Astrocyte (in vitro differentiated cells and primary cell): ENCODE results near the gene SFXN3. TPM values are rescaled to one million over a fixed set of nuclear protein-coding genes. Genes with fewer than 3 reads are reported as not detected.

Experiments
- DNase-seq: peaks from one replicate; pipeline ENCODE4 v3.0.0-alpha.2; 2010; ENCODE audit warnings: low read depth
- FAIRE-seq: peaks from 2 replicates; lab custom pipeline; 2011; peaks lifted over from hg19 to GRCh38; lab: Jason Lieb, UNC
- H2AFZ ChIP-seq: 2 replicates; pipeline ENCODE4 v1.6.0; 2012; ENCODE audit warnings: low read depth, low read length, inconsistent platforms
- H3K27ac ChIP-seq: 2 replicates; pipeline ENCODE4 v1.5.1; 2011; ENCODE audit warnings: low read depth, low read length, inconsistent platforms
- H3K27me3 ChIP-seq: 2 replicates; pipeline ENCODE4 v1.6.0; 2011; ENCODE audit warnings: low read length, inconsistent platforms; ENCODE audit not compliant: insufficient read depth
- H3K36me3 ChIP-seq: 2 replicates; pipeline ENCODE4 v1.5.1; 2011; ENCODE audit warnings: low read length, inconsistent platforms; ENCODE audit not compliant: insufficient read depth
- H3K4me1 ChIP-seq: 2 replicates; pipeline ENCODE4 v1.5.1; 2011; ENCODE audit warnings: low read length, inconsistent platforms; ENCODE audit not compliant: insufficient read depth
- H3K4me2 ChIP-seq: 2 replicates; pipeline ENCODE4 v1.6.0; 2012; ENCODE audit warnings: low read length, inconsistent platforms
- H3K4me3 ChIP-seq: 2 replicates; pipeline ENCODE4 v1.5.1; 2011; ENCODE audit warnings: low read depth, mild to moderate bottlenecking, low read length, inconsistent platforms; ENCODE audit not compliant: insufficient read depth
- H3K79me2 ChIP-seq: 2 replicates; pipeline ENCODE4 v1.6.0; 2012; ENCODE audit warnings: mild to moderate bottlenecking, low read length, inconsistent platforms; ENCODE audit not compliant: insufficient read depth
- H3K9ac ChIP-seq: 2 replicates; pipeline ENCODE4 v1.6.0; 2012; ENCODE audit warnings: mild to moderate bottlenecking, low read length, inconsistent platforms
- H3K9me3 ChIP-seq: 2 replicates; pipeline ENCODE4 v1.5.1; 2012; ENCODE audit warnings: low read depth, mild to moderate bottlenecking, low read length, inconsistent platforms; ENCODE audit not compliant: insufficient read depth
- H4K20me1 ChIP-seq: 2 replicates; pipeline ENCODE4 v1.6.0; 2012; ENCODE audit warnings: low read length, inconsistent platforms; ENCODE audit not compliant: insufficient read depth
- H3K27ac Mint-ChIP-seq: one replicate; pipeline ENCODE4 v1.8.0; 2021; ENCODE audit warnings: mild to moderate bottlenecking, mixed read lengths; ENCODE audit not compliant: unreplicated experiment
- H3K27me3 Mint-ChIP-seq: one replicate; pipeline ENCODE4 v1.8.0; 2021; ENCODE audit warnings: low read depth, mixed read lengths; ENCODE audit not compliant: unreplicated experiment
- H3K36me3 Mint-ChIP-seq: one replicate; pipeline ENCODE4 v1.8.0; 2021; ENCODE audit warnings: low read depth, mixed read lengths; ENCODE audit not compliant: unreplicated experiment
- H3K4me1 Mint-ChIP-seq: one replicate; pipeline ENCODE4 v1.8.0; 2021; ENCODE audit warnings: low read depth, mixed read lengths; ENCODE audit not compliant: unreplicated experiment
- H3K4me3 Mint-ChIP-seq: one replicate; pipeline ENCODE4 v1.8.0; 2021; ENCODE audit warnings: mild to moderate bottlenecking, moderate library complexity, mixed read lengths; ENCODE audit not compliant: unreplicated experiment
- H3K9me3 Mint-ChIP-seq: one replicate; pipeline ENCODE4 v1.8.0; 2021; ENCODE audit warnings: mild to moderate bottlenecking, mixed read lengths; ENCODE audit not compliant: unreplicated experiment
- CTCF ChIP-seq: IDR thresholded peaks from 2 replicates; pipeline ENCODE4 v1.5.1; 2011; ENCODE audit warnings: low read depth, mild to moderate bottlenecking, inconsistent platforms, low read length, moderate library complexity; ENCODE audit not compliant: insufficient read depth
- EZH2 ChIP-seq: IDR thresholded peaks from 2 replicates; pipeline ENCODE4 v1.6.1; 2012; ENCODE audit warnings: mild to moderate bottlenecking, low read length, inconsistent platforms; ENCODE audit not compliant: insufficient read depth
- total RNA-seq: library from RNA; stranded (reverse); gene quantifications from 2 replicates; pipeline ENCODE4 v1.2.1, GENCODE V29; 2021

Gene SFXN3
- total RNA-seq, 1 donor from 2014 or later = 68.3 TPM

DNA sequence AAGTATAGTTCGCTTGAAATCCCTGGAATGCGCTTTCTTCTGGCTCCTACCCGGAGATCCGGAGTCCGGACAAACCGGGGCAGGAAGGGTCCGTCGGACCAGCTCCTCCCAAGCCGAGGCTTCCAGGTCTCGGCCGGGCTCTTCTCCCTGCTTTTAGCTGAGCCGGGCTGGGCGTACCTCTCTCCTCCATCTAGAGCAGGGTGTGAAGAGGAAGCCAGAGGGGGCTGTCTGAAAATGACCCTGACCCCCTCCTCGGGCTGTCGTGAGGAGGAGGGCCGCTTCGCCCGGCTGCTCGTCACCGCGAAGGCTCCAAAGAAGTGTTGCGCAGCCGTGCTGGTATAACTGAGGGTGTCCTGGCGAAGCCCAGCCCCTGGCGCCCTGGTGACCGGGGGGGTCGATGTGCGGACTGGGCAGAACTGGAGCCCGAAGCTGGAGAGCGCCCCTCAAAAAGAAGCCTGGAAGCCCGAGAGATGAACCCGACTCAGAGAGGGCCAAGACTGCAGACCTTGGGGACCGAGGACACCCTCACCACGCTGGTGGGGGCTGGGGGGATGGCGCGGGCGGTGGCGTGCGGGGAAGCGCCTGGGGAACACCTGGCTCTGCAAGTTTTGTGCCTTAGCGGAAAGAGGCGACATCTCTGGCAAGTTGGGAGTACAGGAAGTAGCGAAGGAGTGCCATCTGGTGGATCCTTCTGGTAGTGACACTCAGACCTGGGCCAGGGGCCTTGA, 36.5 kb downstream of the SFXN3 start:
- H3K9me3 Mint-ChIP-seq = no peaks in the 10 kb centered on the region
- peaks cover 43% of the 10 kb centered on the region for H3K27me3 Mint-ChIP-seq
- peak overlapping the region; percentile 82 for H2AFZ ChIP-seq
- peak overlapping the region; percentile 77 for H3K27ac Mint-ChIP-seq
- no peaks in the 10 kb centered on the region for H3K36me3 ChIP-seq
- peak overlapping the region; percentile 52 for H3K4me3 ChIP-seq
- no peak for FAIRE-seq
- peak overlapping the region; percentile 95 for H3K4me2 ChIP-seq
- H3K27ac ChIP-seq = no peak overlapping the region
- H3K4me1 ChIP-seq = peaks cover 30% of the 10 kb centered on the region
- DNase-seq = peak; percentile 51
- peak overlapping the region; percentile 88 for H3K4me3 Mint-ChIP-seq
- H3K79me2 ChIP-seq = no peaks in the 10 kb centered on the region
- TF ChIP-seq EZH2 (no peak), CTCF (peak; percentile 90)
- peak overlapping the region; percentile 70 for H3K9ac ChIP-seq
- no peaks in the 10 kb centered on the region for H3K9me3 ChIP-seq
- H3K27me3 ChIP-seq = peaks cover 15% of the 10 kb centered on the region
- H3K36me3 Mint-ChIP-seq = peaks cover 5% of the 10 kb centered on the region
- peaks cover 7% of the 10 kb centered on the region for H3K4me1 Mint-ChIP-seq
- H4K20me1 ChIP-seq = no peaks in the 10 kb centered on the region

GRCh38 chr10:101069441-101069840, 38.4 kb downstream of the SFXN3 start:
- Mint-ChIP-seq H3K4me3 (no peak overlapping the region), H3K27ac (no peak overlapping the region), H3K4me1 (no peaks in the 10 kb centered on the region), H3K36me3 (no peaks in the 10 kb centered on the region), H3K9me3 (no peaks in the 10 kb centered on the region), H3K27me3 (peaks cover 53% of the 10 kb centered on the region)
- peaks cover 29% of the 10 kb centered on the region for H3K27me3 ChIP-seq
- no peaks in the 10 kb centered on the region for H3K79me2 ChIP-seq
- no peak overlapping the region for H3K4me2 ChIP-seq
- no peak overlapping the region for H3K9ac ChIP-seq
- no peak overlapping the region for H3K4me3 ChIP-seq
- no peaks in the 10 kb centered on the region for H4K20me1 ChIP-seq
- FAIRE-seq (no peak), DNase-seq (no peak)
- H3K36me3 ChIP-seq = no peaks in the 10 kb centered on the region
- H2AFZ ChIP-seq = no peak overlapping the region
- no peak overlapping the region for H3K27ac ChIP-seq
- no peaks in the 10 kb centered on the region for H3K9me3 ChIP-seq
- peaks cover 21% of the 10 kb centered on the region for H3K4me1 ChIP-seq
- TF ChIP-seq EZH2 (no peak), CTCF (no peak)

DNA sequence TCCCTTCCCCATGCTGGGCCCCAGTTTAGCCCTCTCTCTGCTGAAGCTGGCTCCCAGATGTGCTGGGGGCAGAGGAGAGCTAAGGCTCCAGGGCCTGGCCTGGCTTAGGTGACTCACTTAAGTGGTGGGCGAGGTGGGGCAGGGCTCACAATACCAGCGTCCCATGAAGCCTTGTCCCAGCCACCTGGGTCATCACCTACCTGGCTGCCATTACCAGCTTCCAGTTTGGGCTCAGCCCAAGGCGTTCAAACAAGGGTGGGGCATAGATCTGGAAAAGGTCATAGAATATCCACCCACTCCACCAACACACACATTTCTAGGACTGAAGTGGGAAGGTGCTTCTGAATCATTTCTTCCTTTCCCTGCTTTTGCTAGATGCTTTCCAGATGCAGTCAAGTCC, 39.1 kb downstream of the SFXN3 start:
- no peak overlapping the region for H3K27ac Mint-ChIP-seq
- H3K27me3 Mint-ChIP-seq = peaks cover 51% of the 10 kb centered on the region
- no peaks in the 10 kb centered on the region for H4K20me1 ChIP-seq

More for the DNA sequence above, 39.1 kb downstream of the SFXN3 start:
- Histone ChIP-seq H3K27me3 (peaks cover 34% of the 10 kb centered on the region), H3K27ac (no peak overlapping the region), H3K4me3 (no peak overlapping the region), H3K9ac (no peak overlapping the region), H3K4me2 (no peak overlapping the region), H3K4me1 (peaks cover 21% of the 10 kb centered on the region), H2AFZ (no peak overlapping the region), H3K9me3 (no peaks in the 10 kb centered on the region), H3K36me3 (no peaks in the 10 kb centered on the region), H3K79me2 (no peaks in the 10 kb centered on the region)
- TF ChIP-seq EZH2 (no peak), CTCF (no peak)
- H3K36me3 Mint-ChIP-seq = no peaks in the 10 kb centered on the region
- H3K9me3 Mint-ChIP-seq = no peaks in the 10 kb centered on the region
- H3K4me1 Mint-ChIP-seq = no peaks in the 10 kb centered on the region
- FAIRE-seq (no peak), DNase-seq (no peak)
- H3K4me3 Mint-ChIP-seq = no peak overlapping the region
